Muscle of leg (tissue), 11 donors: ENCODE data around the gene C1orf122. TPM values are rescaled to one million over a fixed set of nuclear protein-coding genes. Genes with fewer than 3 reads are reported as not detected.

Source experiments
- DNase-seq: peaks from one replicate; pipeline ENCODE4 v3.0.0; 2013
- H3K27ac ChIP-seq: one replicate; pipeline ENCODE4 v1.5.1; 2013; ENCODE audit warnings: mild to moderate bottlenecking, low read length, control low read depth
- H3K27me3 ChIP-seq: one replicate; pipeline ENCODE4 v1.6.1; 2013; ENCODE audit warnings: low read length; ENCODE audit not compliant: control insufficient read depth, insufficient read depth
- H3K36me3 ChIP-seq: one replicate; pipeline ENCODE4 v1.6.1; 2013; ENCODE audit warnings: low read length; ENCODE audit not compliant: control insufficient read depth, insufficient read depth
- H3K4me1 ChIP-seq: one replicate; pipeline ENCODE4 v1.6.1; 2013; ENCODE audit warnings: low read length; ENCODE audit not compliant: control insufficient read depth, insufficient read depth
- H3K4me3 ChIP-seq: one replicate; pipeline ENCODE4 v1.5.1; 2013; ENCODE audit warnings: low read length, control low read depth
- H3K9me3 ChIP-seq: replicated peaks from 2 replicates; pipeline ENCODE4 v1.6.1; 2013; ENCODE audit warnings: low read depth, low read length; ENCODE audit not compliant: control insufficient read depth
- WGBS: methylation state at CpG from one replicate; pipeline ENCODE4 v1.1.5; 2013; ENCODE audit warnings: missing lambda C conversion rate; ENCODE audit not compliant: insufficient coverage; 5-methylcytosine and 5-hydroxymethylcytosine counted together
- polyA plus RNA-seq, 8 donors: library from polyadenylated mRNA; unstranded; fragments of 120-200 nt; gene quantifications; one replicate each; pipeline versions ENCODE4 v1.2.1 to v1.2.3, GENCODE V29; 2013; ENCODE audit warnings: inconsistent platforms in 1 of 8, low replicate concordance in 1 of 8; ENCODE audit not compliant: insufficient read length in 8 of 8, insufficient read depth in 1 of 8
- total RNA-seq: library from RNA; stranded (reverse); fragments of 120-200 nt; gene quantifications from one replicate; pipeline ENCODE4 v1.2.4, GENCODE V29; 2013

The C1orf122 gene
- total and polyA plus RNA-seq, 9 donors: 35.9 to 50.9 (median 46.0) TPM

GRCh38 chr1:37817481-37817880, 9.9 kb downstream of the C1orf122 start:
- no peak for DNase-seq
- WGBS: 33% methylated on average over 2 of the region's 2 CpGs
- Histone ChIP-seq H3K27ac (no peak overlapping the region), H3K27me3 (no peaks in the 10 kb centered on the region), H3K4me1 (no peaks in the 10 kb centered on the region), H3K36me3 (peaks cover 51% of the 10 kb centered on the region), H3K4me3 (no peak overlapping the region), H3K9me3 (no peaks in the 10 kb centered on the region)

- Histone ChIP-seq H3K4me3 (no peak overlapping the region), H3K36me3 (peaks cover 41% of the 10 kb centered on the region), H3K27me3 (no peaks in the 10 kb centered on the region), H3K27ac (no peak overlapping the region), H3K9me3 (no peaks in the 10 kb centered on the region), H3K4me1 (no peaks in the 10 kb centered on the region)
- no peak for DNase-seq
- 83% methylated on average over 2 of the region's 2 CpGs for WGBS
Observed at GRCh38 chr1:37821481-37821880, 13.9 kb downstream of the C1orf122 start.

GRCh38 chr1:37822906-37823815, 15.6 kb downstream of the C1orf122 start:
- Histone ChIP-seq H3K9me3 (no peaks in the 10 kb centered on the region), H3K4me1 (no peaks in the 10 kb centered on the region), H3K27ac (no peak overlapping the region), H3K27me3 (no peaks in the 10 kb centered on the region), H3K4me3 (no peak overlapping the region), H3K36me3 (peaks cover 32% of the 10 kb centered on the region)
- 93% methylated on average over 3 of the region's 9 CpGs for WGBS
- no peak for DNase-seq

GRCh38 chr1:37824001-37824400, 16.4 kb downstream of the C1orf122 start:
- H3K4me1 ChIP-seq: no peaks in the 10 kb centered on the region
- H3K27ac ChIP-seq: no peak overlapping the region
- WGBS: no CpG with 5 or more reads among the region's 2 CpGs
- no peaks in the 10 kb centered on the region for H3K9me3 ChIP-seq
- H3K4me3 ChIP-seq: no peak overlapping the region
- no peaks in the 10 kb centered on the region for H3K27me3 ChIP-seq
- no peak for DNase-seq
- peaks cover 31% of the 10 kb centered on the region for H3K36me3 ChIP-seq

- no peaks in the 10 kb centered on the region for H3K4me1 ChIP-seq
- H3K9me3 ChIP-seq: no peaks in the 10 kb centered on the region
- DNase-seq: no peak
- H3K36me3 ChIP-seq: peaks cover 30% of the 10 kb centered on the region
- no peak overlapping the region for H3K27ac ChIP-seq
- 92% methylated on average over 2 of the region's 2 CpGs for WGBS
- no peak overlapping the region for H3K4me3 ChIP-seq
- H3K27me3 ChIP-seq: no peaks in the 10 kb centered on the region
Observed at GRCh38 chr1:37825506-37825905, 17.9 kb downstream of the C1orf122 start.

- H3K9me3 ChIP-seq: no peaks in the 10 kb centered on the region
- no peak overlapping the region for H3K4me3 ChIP-seq
- WGBS: 78% methylated on average over 1 of the region's 12 CpGs
- no peaks in the 10 kb centered on the region for H3K4me1 ChIP-seq
- H3K36me3 ChIP-seq: peaks cover 32% of the 10 kb centered on the region
- no peak for DNase-seq
- H3K27me3 ChIP-seq: no peaks in the 10 kb centered on the region
- H3K27ac ChIP-seq: no peak overlapping the region
Observed at GRCh38 chr1:37828410-37829074, 21.0 kb downstream of the C1orf122 start.

DNA sequence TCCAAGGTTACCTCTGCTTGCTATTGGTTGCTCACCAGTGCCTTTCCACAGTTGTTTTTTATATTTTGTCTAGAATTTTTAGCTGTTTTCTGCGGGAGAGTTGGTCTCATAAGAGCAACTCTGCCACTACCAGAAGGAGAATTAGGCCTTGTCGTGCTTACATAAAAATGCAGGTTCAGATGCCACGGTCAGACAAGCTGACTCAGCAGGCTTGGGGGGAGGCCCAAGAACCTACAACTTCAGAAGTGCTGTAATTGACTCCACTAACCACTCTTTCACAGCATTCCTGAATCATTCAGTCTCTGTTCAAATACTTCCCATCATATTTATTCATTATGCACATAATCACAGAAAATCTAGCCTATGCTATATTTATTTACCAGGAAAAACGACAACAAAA, 23.5 kb downstream of the C1orf122 start:
- H3K4me3 ChIP-seq: no peak overlapping the region
- H3K27ac ChIP-seq: no peak overlapping the region
- no peaks in the 10 kb centered on the region for H3K4me1 ChIP-seq
- H3K36me3 ChIP-seq: peaks cover 51% of the 10 kb centered on the region
- DNase-seq: no peak
- no peaks in the 10 kb centered on the region for H3K27me3 ChIP-seq
- H3K9me3 ChIP-seq: no peaks in the 10 kb centered on the region
- no CpG with 5 or more reads among the region's 4 CpGs for WGBS

DNA sequence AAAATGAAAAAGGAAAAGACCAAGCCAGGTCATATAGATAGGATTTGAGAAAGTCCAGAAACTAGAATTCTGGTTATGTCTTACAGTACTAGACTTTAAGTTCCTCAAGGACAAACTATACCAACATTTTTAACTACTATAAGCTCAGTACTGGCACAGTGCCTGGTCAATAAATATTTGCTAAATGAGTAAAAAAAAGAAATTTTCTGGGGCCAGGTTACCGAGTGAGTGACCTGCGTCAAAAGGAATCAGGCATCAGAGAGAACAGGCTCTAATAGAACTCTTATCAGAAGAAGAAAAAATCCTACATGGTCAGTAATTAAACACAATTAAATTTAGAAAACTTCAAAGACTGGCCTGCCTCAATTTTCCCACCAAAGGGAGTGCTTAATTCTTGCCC, 24.2 kb downstream of the C1orf122 start:
- H3K36me3 ChIP-seq: peaks cover 47% of the 10 kb centered on the region
- WGBS: no CpG with 5 or more reads among the region's 2 CpGs
- H3K4me3 ChIP-seq: no peak overlapping the region
- no peak for DNase-seq
- no peaks in the 10 kb centered on the region for H3K27me3 ChIP-seq
- no peak overlapping the region for H3K27ac ChIP-seq
- no peaks in the 10 kb centered on the region for H3K4me1 ChIP-seq
- H3K9me3 ChIP-seq: no peaks in the 10 kb centered on the region

- H3K27ac ChIP-seq: no peak overlapping the region
- H3K4me3 ChIP-seq: no peak overlapping the region
- no CpG with 5 or more reads among the region's 3 CpGs for WGBS
- no peak for DNase-seq
- no peaks in the 10 kb centered on the region for H3K9me3 ChIP-seq
- H3K27me3 ChIP-seq: no peaks in the 10 kb centered on the region
- no peaks in the 10 kb centered on the region for H3K4me1 ChIP-seq
- peaks cover 57% of the 10 kb centered on the region for H3K36me3 ChIP-seq
Observed at GRCh38 chr1:37836788-37837187, 29.2 kb downstream of the C1orf122 start.

DNA sequence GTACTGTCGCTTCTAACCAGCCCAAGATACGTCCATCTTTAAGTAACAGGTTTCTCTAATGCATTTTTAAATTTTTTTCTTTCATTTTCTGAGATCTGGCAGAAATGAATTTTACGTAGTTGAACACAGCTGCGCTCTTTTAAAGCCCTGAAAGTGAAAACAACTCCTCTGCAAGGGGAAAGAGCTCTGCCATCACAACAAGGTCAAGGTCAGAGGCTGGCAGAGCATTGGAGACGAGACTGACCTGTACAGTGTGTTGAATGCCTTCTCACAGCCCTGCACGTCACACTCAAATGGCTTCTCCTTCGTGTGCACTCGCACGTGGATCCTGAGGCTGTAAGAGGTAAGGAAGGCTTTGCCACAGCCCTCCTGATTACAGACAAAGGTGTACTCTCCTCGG, 32.1 kb downstream of the C1orf122 start:
- Histone ChIP-seq H3K4me1 (no peaks in the 10 kb centered on the region), H3K4me3 (no peak overlapping the region), H3K36me3 (peaks cover 42% of the 10 kb centered on the region), H3K9me3 (no peaks in the 10 kb centered on the region), H3K27me3 (no peaks in the 10 kb centered on the region), H3K27ac (no peak overlapping the region)
- WGBS: 97% methylated on average over 8 of the region's 10 CpGs
- no peak for DNase-seq
